Nephron (organoid): ENCODE measurements around the gene CUX1.

ENCODE experiments used
- H3K27ac Mint-ChIP-seq, 3 experiments: 2 replicates each; pipeline ENCODE4 v1.8.0; 2020; ENCODE audit warnings: mixed read lengths in 3 of 3, mild to moderate bottlenecking in 2 of 3, moderate library complexity in 1 of 3
- H3K27me3 Mint-ChIP-seq: 2 replicates; pipeline ENCODE4 v1.8.0; 2021; ENCODE audit warnings: low read depth, mild to moderate bottlenecking, moderate library complexity, mixed read lengths
- H3K36me3 Mint-ChIP-seq: 2 replicates; pipeline ENCODE4 v1.8.0; 2020; ENCODE audit warnings: low read depth, mixed read lengths
- H3K4me1 Mint-ChIP-seq: 2 replicates; pipeline ENCODE4 v1.8.0; 2020; ENCODE audit warnings: mixed read lengths
- H3K4me3 Mint-ChIP-seq, 3 experiments: 2 replicates each; pipeline ENCODE4 v1.8.0; 2020; ENCODE audit warnings: mild to moderate bottlenecking in 3 of 3, mixed read lengths in 3 of 3, moderate library complexity in 2 of 3
- H3K9me3 Mint-ChIP-seq: 2 replicates; pipeline ENCODE4 v1.8.0; 2020; ENCODE audit warnings: mixed read lengths
- TF ChIP-seq, protein P1 (sequence below), 3 experiments: fragments of 200-600 bp; sonication (generic); IDR thresholded peaks; one replicate each; pipeline ENCODE4 v1.5.0; 2021; ENCODE audit warnings: antibody characterized with exemption in 3 of 3; ENCODE audit not compliant: unreplicated experiment in 3 of 3

CUX1 gene

DNA sequence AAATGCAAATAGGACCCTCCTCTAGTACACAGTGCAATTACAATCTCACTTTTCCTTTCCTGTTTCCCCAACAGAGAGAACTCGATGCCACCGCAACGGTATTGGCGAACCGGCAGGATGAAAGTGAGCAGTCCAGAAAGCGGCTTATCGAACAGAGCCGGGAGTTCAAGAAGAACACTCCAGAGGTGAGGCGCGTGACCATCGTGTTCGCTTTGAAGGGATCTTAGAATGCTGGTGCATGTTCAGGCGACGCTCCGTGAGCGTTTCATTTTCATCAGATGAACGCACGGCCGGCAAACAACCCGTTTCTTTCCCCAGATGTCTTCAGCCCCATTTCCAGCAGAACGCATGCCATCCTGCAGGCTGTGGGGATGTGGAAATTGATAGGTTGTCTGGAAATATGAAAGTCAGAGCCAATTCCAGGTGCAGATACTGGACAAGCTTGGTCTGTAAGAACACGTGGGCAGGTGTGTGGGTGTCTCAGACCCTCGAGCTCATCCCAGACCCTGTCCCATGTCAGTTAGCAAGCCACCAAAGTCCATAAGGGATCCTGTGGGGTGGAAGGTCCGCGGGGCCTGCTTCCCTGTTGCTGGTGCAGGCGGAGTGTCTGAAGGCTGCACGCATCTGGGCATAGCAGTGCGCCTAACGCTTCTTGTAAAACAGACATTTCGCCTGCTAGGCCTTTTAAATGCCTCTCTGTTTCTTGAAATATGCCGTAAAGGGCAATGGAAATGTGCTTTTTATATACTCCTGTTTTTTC, 98.8 kb downstream of the CUX1 start:
- no peak overlapping the region for H3K27ac Mint-ChIP-seq
- no peaks in the 10 kb centered on the region for H3K27me3 Mint-ChIP-seq
- H3K36me3 Mint-ChIP-seq = peaks cover 43% of the 10 kb centered on the region
- H3K4me1 Mint-ChIP-seq = peaks cover 45% of the 10 kb centered on the region
- no peak overlapping the region for H3K4me3 Mint-ChIP-seq
- TF ChIP-seq, protein P1, sequence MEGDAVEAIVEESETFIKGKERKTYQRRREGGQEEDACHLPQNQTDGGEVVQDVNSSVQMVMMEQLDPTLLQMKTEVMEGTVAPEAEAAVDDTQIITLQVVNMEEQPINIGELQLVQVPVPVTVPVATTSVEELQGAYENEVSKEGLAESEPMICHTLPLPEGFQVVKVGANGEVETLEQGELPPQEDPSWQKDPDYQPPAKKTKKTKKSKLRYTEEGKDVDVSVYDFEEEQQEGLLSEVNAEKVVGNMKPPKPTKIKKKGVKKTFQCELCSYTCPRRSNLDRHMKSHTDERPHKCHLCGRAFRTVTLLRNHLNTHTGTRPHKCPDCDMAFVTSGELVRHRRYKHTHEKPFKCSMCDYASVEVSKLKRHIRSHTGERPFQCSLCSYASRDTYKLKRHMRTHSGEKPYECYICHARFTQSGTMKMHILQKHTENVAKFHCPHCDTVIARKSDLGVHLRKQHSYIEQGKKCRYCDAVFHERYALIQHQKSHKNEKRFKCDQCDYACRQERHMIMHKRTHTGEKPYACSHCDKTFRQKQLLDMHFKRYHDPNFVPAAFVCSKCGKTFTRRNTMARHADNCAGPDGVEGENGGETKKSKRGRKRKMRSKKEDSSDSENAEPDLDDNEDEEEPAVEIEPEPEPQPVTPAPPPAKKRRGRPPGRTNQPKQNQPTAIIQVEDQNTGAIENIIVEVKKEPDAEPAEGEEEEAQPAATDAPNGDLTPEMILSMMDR (IDR thresholded peaks at IDR 0.05; ENCODE audit: unreplicated experiment in 3 of 3) = no peak
- no peaks in the 10 kb centered on the region for H3K9me3 Mint-ChIP-seq

GRCh38 chr7:101916876-101917275, 99.5 kb downstream of the CUX1 start:
- no peak overlapping the region for H3K27ac Mint-ChIP-seq
- H3K4me1 Mint-ChIP-seq = peaks cover 43% of the 10 kb centered on the region
- H3K4me3 Mint-ChIP-seq = no peak overlapping the region
- no peaks in the 10 kb centered on the region for H3K27me3 Mint-ChIP-seq
- H3K36me3 Mint-ChIP-seq = peaks cover 43% of the 10 kb centered on the region
- TF ChIP-seq, protein P1 (IDR thresholded peaks at IDR 0.05; ENCODE audit: unreplicated experiment in 3 of 3) = no peak
- H3K9me3 Mint-ChIP-seq = no peaks in the 10 kb centered on the region

GRCh38 chr7:101917566-101917965, 100.1 kb downstream of the CUX1 start:
- Mint-ChIP-seq H3K27me3 (no peaks in the 10 kb centered on the region), H3K9me3 (no peaks in the 10 kb centered on the region), H3K27ac (no peak overlapping the region), H3K4me3 (no peak overlapping the region), H3K4me1 (peaks cover 36% of the 10 kb centered on the region), H3K36me3 (peaks cover 46% of the 10 kb centered on the region)
- TF ChIP-seq, protein P1 (IDR thresholded peaks at IDR 0.05; ENCODE audit: unreplicated experiment in 3 of 3) = no peak

GRCh38 chr7:101918426-101918825, 101.0 kb downstream of the CUX1 start:
- TF ChIP-seq, protein P1 (IDR thresholded peaks at IDR 0.05; ENCODE audit: unreplicated experiment in 3 of 3) = no peak
- H3K36me3 Mint-ChIP-seq = peaks cover 48% of the 10 kb centered on the region

GRCh38 chr7:101919363-101920115, 102.1 kb downstream of the CUX1 start:
- Mint-ChIP-seq H3K4me3 (no peak overlapping the region), H3K9me3 (no peaks in the 10 kb centered on the region), H3K36me3 (peaks cover 57% of the 10 kb centered on the region), H3K27me3 (peaks cover 5% of the 10 kb centered on the region), H3K4me1 (peaks cover 35% of the 10 kb centered on the region), H3K27ac (peak overlapping the region in 1 of 3 experiments; percentile 18)
- TF ChIP-seq, protein P1 (IDR thresholded peaks at IDR 0.05; ENCODE audit: unreplicated experiment in 3 of 3) = no peak

More at GRCh38 chr7:101918426-101918825, 101.0 kb downstream of the CUX1 start:
- Mint-ChIP-seq H3K4me3 (no peak overlapping the region), H3K27me3 (peaks cover 5% of the 10 kb centered on the region), H3K4me1 (peaks cover 36% of the 10 kb centered on the region), H3K9me3 (no peaks in the 10 kb centered on the region), H3K27ac (no peak overlapping the region)
